Fibroblast of lung (primary cell): ENCODE measurements around the gene CLDN25.

Experiments
- EZH2 ChIP-seq: IDR thresholded peaks from 2 replicates; pipeline ENCODE4 v1.5.1; 2012; ENCODE audit warnings: low read length, control low read depth, mild to moderate bottlenecking; ENCODE audit errors: missing control alignments
- TF ChIP-seq, protein P1 (sequence below), 2 donors: IDR thresholded peaks in 1 of 2; conservative IDR thresholded peaks in 1 of 2; 1 replicate in 1 of 2; 2 replicates in 1 of 2; pipeline ENCODE4 v1.5.1; 2011 to 2012; ENCODE audit warnings: low read length in 2 of 2, control low read depth in 1 of 2, inconsistent platforms in 1 of 2, low read depth in 1 of 2, mild to moderate bottlenecking in 1 of 2

DNA sequence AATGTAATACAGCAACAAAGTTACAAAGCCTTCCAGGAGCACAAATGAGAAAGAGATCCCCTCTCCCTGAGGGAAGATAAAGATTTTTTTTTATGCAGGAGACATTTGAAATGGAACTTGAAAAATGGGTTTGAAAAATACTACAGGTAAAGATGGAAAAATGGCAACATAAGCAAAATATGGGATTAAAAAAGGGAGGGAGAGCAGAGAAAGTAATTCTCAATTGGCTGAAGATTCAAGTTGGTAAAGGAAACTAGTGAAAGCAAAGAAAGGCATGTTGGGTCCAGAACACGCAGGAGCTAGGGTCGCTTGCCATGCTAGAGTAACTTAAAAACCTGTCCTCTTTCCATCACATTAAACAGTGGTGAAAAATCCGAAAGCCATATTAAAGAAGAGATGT, 7.6 kb upstream of the CLDN25 start:
- TF ChIP-seq, protein P1, sequence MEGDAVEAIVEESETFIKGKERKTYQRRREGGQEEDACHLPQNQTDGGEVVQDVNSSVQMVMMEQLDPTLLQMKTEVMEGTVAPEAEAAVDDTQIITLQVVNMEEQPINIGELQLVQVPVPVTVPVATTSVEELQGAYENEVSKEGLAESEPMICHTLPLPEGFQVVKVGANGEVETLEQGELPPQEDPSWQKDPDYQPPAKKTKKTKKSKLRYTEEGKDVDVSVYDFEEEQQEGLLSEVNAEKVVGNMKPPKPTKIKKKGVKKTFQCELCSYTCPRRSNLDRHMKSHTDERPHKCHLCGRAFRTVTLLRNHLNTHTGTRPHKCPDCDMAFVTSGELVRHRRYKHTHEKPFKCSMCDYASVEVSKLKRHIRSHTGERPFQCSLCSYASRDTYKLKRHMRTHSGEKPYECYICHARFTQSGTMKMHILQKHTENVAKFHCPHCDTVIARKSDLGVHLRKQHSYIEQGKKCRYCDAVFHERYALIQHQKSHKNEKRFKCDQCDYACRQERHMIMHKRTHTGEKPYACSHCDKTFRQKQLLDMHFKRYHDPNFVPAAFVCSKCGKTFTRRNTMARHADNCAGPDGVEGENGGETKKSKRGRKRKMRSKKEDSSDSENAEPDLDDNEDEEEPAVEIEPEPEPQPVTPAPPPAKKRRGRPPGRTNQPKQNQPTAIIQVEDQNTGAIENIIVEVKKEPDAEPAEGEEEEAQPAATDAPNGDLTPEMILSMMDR (conservative IDR thresholded peaks at IDR 0.05 in 1 of 2, IDR thresholded peaks at IDR 0.05 in 1 of 2; ENCODE audit: low read depth in 1 of 2, low read length in 2 of 2), result no peak
- TF ChIP-seq EZH2, result no peak
